Stimulated activated CD4-positive, alpha-beta T cell treated with anti-CD3 and anti-CD28 coated beads, Interleukin-1b, Interleukin-23, amount 100 ng/mL, for 48 hours (primary cell): Measurements from ENCODE around the gene PRKCH.

Source experiments
- DNase-seq: peaks from one replicate; pipeline ENCODE4 v3.0.0-alpha.2; 2020

The PRKCH gene

GRCh38 chr14:61574514-61574807, 253.1 kb downstream of the PRKCH start:
- no peak for DNase-seq

DNA sequence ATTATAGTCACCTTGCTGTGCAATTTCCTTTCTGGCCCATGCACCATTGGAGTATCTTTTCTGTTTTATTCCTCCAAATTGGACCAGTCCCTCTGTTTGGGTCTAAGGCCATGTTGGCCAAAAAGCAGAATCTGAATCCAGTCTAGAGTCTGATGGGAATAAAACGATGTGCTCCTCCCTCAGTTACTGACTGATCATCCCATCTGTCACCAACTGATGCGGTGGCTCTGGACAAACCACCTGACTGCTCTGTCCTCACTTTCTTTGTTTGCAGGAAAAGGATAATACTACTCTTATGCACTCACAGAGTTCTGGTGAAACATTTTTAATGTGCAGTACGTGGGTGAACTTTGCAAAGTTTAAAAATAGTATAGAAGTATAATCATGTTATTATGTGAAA, 253.7 kb downstream of the PRKCH start:
- DNase-seq = no peak

DNA sequence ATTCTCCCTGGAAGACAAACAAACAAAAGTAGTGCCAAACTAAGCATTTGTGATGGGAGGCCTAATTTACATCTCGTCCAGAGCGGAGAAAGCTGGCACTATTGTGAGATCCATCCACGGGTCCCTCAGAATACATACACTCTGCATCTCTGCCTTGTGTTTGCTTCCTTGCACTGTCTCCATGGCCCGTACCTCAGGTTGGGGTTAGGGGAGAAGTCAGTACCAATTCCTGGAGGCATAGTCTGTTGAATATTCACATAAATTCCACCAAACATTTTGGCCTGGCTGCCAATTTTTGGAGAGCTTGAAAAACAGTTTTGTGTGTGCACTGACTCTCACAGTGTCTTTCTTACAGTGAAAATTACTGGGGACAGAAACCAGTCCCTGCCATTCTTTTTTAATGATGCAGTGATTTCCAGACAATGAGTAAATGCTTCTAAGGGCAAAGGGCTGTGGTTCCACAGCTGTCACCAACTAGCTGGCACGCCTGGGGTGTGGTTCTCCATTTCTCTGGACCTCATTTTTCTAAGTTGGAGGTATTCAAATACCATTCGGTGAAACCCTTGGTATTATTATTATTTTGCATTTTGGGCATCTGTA, 254.3 kb downstream of the PRKCH start:
- no peak for DNase-seq

- DNase-seq = no peak
Observed at GRCh38 chr14:61577506-61577931, 256.1 kb downstream of the PRKCH start.

DNA sequence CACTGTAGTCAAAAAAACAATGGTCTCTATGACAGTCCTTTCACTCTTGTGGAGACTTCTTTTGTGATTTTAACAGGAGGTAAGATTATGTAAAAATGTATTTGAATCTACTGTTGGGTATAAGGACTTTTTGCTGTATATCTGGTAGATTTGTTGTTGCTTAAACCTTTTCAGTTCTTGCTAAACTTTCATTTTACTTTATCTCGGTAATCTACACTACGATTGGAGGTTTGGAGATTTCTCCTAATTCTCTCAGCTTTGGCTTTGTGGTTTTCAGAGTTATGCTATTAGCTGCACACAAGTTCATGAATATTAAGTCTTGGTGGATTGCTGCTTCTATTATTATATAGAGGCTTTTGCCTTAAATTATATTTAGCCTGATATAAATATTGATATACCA, 257.4 kb downstream of the PRKCH start:
- no peak for DNase-seq

DNA sequence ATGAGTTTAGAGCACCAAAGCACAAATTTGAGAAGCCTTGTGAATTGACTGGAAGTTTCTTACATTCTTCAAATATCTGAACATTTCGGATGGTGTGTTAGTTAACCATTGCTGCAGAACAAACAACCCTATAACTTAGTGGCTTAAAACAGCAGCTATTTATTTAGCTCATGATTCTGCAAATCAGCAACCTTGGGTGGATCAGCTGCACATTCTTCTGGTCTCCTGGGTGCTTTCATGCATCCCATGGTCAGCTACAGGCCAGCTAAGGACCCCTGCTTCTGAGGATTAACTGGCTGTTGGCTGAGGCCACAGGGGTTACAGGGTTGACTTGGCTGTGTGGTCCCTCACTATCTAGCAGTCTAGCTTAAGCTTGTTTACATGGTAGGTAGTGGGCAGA, 260.0 kb downstream of the PRKCH start:
- DNase-seq = no peak

GRCh38 chr14:61581955-61582615, 260.7 kb downstream of the PRKCH start:
- no peak for DNase-seq

DNA sequence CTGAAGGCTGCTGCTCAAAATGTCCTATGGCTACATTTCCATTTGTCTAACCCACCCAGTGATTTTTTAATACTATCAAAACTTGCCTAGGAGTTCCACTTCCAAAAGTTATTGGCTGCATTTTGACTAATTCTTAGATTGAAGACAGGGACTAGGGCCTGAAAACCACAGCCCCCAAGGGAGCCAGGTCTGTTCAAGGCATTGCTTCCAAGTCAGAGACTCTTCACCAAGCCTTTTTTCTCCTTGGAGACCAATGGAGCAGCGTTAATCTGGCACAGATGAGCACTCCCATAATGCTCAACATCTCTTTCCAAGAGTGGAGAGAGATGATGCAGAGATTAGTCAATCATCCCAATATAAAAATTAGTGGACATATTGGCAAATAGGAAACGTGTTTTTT, 261.4 kb downstream of the PRKCH start:
- DNase-seq = no peak

DNA sequence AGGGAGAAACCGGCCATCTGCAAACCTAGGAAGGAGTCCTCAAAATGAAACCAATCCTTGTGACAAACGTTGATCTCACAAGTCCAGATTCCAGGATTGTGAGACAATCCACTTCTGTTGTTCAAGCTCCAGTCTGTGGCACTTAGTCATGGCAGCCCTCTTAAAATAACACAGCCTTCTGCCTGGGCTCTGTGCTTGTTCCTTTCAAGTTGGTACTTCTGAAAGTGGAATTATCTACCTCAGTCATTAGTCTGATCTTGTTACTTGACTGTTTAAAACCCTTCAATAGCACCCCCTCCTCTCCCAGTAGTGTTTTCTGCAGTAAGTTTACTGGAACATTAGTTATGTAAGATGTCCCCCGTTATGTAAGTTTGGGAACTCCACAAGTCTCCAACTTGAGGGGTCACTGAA, 263.0 kb downstream of the PRKCH start:
- DNase-seq = no peak

DNA sequence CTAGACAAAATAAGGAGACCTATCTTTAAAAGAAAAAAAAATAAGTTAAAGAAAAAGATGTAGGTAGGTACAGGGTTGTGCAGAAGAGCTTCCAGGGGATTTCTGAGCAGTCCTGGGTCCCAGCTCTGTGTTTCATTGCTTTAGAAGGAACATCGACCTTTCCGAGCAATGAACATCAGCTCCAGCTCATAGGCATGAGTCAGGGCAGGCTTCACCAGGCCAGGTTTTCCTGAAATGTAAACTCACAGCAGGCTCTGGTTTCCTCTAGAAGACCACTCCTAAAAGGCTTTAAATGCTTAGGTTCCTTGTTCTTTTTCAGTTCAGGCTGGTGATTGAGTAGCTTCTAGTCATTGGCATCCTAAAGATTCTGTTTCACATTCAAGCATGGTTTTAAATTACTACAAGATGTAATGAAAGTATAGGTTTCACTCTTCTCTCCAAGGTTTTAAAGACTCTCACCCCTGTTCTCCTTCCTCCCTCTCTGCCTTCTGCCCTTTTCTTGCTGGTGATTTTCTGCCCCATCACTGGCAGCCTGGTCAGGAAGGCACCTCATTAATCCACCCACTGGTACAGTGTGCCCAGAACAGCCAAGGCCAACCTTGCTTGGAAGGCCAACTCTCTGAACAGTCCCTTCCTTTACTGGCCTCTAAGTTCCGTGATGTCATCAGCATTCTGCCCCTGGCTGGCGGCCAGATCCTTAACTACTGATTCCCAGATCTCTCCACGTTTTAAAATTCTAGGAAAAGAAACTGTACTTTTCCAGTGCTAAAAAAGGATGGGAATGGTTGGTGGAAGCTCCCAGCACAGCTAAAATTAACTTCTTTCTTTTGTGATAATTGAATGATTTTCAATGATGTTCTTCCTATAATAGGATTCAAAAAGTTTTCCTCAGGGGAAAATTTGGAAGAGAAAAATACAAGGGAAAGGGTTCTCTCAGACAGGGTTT, 264.5 kb downstream of the PRKCH start:
- no peak for DNase-seq

GRCh38 chr14:61586544-61587055, 265.2 kb downstream of the PRKCH start:
- no peak for DNase-seq

DNA sequence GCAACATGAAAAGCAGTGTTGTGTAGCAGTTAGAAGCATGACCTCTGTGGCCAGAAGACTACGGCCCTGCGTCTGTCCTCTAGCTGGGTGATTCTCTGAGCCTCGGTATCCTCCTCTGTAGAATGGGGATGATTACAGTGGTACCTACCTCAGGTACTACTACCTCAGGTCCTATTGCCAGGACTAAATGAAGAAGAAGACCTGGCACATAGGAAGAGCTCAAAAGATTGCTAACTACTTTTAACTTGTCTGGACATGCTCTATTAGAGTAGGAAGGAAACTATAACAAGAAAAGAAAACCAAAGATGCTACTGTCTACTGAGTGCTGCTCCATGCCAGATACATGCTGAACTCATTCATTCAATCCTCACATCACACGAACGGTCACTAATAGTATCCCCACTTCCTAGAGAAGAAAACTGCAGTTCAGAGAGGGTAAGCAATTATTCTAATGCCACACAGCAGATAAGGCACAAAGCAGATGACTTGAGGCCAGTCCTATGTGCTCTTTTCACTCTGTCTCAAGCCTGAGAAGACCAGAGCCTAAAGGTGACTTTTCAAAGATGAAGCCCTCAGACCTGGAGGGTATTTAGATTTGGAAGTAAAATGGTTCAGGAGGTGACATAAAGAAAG, 265.8 kb downstream of the PRKCH start:
- no peak for DNase-seq

DNA sequence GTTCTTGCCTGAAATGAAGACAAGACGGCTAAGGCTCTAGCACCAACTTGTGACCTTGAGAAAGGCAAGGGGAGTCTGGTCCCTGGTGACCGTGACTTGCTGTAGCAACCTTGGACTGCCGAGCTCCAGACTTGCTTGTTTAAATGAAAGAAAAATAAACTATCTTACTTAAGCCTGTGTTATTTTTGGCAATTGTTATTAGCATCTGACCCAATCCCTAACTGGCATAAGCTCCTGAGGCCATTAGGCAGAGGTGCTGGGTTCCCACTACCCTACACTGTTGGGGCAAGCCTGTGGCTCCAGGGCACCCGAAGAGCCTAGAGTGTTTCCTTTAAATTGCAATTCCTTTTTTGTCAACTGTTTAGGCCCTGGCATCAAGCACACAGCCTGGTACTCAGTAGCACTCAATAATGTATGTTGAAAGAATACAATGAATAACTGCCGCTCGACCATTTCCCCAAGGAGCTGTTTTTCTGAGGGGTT, 267.1 kb downstream of the PRKCH start:
- no peak for DNase-seq

DNA sequence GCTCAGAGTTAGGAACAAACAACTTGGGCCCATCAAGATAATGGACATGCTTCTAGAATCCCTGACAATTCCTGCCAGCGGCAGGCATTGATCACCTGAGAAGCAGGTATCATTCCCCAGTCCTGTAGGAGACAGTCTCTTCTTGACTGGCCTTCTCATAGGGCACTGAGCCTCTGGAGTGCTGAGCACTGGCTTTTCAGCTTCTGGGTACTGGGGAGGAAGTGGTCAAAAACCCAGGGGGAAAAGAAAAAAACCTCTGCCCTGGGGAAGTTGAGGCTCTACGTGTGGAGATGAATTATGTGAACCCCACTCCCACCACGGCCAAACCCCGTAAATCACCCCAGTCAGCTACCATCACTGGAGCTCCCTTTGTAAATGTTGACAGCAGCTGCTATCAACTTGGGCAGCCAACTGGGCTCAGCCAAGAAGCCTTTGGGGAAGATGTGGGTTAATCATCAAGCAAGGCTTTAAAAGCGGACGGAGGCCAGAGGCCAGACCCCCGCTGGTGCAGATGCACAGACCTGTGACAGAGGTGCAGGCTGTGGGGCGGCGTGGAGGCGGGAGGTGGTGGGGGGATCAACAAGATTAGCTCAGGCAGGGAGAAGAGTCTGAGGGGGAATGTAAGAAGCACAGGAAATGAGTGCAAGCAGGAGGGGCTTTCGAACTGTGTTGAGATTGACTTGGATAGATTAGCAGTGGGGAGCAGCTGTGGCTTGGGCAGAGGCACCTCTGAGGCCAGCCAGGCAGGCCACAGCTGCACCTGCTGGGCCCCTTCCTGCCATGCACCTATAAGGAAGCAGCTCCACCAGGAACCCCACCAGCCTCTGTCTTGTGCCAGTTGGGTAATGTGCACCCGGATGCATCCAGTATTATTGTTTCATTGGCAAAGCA, 268.6 kb downstream of the PRKCH start:
- no peak for DNase-seq

- DNase-seq = no peak
Observed at GRCh38 chr14:61591862-61592261, 270.5 kb downstream of the PRKCH start.

- no peak for DNase-seq
Observed at GRCh38 chr14:61593330-61593729, 272.0 kb downstream of the PRKCH start.

- DNase-seq = no peak
Observed at GRCh38 chr14:61596990-61597389, 275.6 kb downstream of the PRKCH start.

- no peak for DNase-seq
Observed at GRCh38 chr14:61598980-61599379, 277.6 kb downstream of the PRKCH start.

DNA sequence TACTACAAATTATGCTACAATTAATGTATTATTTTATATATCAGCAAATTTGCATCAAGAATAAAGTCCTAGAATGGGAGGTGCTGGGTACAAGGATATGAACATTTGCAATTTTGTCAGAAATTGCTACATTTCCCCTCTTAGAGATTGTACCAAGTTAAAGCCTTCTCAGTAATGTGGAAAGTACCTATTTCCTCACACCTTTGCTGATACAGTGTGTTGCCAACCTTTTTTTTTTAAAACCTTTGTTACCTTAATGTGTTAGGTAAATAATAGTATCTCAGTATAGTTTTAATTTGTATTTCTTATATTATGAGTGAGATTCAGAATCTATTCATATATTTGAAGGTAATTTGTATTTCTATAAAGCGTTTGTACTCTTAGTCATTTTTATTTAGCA, 278.6 kb downstream of the PRKCH start:
- DNase-seq = no peak
